ENCODE data around the gene TTYH3.
"Not testable (repeated sequence)": the region's sequence is repeated elsewhere in the genome, so short reads cannot be mapped to it uniquely, and the experiment has no call there.

The TTYH3 gene

GRCh38 chr7:2603044-2603965 is 28.5 kb upstream of the TTYH3 start:
- no peak for DNase-seq

DNA sequence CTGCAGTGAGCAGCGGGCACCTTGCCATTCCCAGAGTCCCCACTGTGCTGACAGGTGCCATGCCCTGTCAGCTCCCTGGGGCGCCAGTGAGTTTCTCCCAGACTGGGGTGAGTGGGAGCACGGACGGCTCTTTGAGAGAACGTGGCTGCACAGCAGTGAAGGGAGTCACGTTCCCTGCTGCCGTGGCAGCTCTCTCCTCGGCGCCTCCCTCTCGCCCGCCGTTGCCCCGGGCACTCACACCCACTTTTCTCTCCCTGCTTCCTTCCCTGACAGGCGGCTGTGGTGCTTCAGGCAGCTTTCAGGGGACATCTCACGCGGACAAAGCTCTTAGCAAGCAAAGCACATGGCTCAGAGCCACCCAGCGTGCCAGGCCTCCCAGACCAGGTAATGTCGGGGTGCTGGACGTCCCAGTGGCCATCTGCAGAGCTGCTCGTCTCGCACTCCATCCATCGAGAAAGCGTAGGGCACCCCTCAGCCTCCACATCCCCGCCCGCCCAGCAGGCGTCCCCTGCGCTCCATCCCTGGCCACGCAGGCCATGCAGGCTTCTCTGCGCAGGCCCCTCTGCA is 27.1 kb upstream of the TTYH3 start:
- DNase-seq, result no peak

GRCh38 chr7:2605608-2606538 is 25.9 kb upstream of the TTYH3 start:
- no peak for DNase-seq

GRCh38 chr7:2606539-2606936 is 25.2 kb upstream of the TTYH3 start:
- no peak for DNase-seq

DNA sequence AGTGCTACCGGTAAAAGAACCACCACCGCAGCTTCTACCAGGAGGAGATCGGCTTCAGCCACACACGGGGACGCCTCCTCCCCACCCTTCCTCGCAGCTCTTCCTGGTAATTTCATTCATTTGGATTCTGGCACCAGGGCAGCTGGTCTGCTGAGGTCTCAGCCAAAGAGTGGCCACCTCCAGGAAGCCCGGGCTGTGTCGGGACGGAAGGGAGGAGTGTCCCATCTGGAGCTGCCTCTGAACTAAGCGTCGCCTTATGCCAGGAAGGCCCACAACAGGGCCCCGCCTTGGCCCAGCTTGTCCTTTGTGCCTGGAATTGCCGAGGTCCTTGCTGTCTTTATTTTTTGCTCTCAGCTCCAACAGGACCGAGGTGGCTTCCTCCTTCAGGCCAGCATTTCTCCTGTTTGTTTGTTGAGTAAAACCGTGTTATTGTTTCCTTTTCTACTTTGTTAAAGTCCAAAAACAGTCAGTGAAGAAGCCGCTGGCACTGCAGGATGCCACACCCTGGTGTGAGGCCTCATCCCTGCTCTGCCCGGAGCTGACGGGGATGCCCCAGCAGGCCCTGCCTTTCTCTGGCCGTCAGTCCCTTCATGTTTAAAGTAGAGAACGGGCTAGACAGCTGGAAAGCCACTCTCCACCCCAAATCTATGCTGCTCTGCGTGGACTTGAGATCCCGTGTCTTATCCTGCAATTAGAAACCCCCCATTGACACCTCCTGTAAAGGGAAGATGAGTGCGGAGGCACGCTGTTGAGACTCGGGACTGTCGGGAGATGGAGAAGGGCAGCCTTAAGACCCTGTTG is 24.5 kb upstream of the TTYH3 start:
- DNase-seq, result no peak

DNA sequence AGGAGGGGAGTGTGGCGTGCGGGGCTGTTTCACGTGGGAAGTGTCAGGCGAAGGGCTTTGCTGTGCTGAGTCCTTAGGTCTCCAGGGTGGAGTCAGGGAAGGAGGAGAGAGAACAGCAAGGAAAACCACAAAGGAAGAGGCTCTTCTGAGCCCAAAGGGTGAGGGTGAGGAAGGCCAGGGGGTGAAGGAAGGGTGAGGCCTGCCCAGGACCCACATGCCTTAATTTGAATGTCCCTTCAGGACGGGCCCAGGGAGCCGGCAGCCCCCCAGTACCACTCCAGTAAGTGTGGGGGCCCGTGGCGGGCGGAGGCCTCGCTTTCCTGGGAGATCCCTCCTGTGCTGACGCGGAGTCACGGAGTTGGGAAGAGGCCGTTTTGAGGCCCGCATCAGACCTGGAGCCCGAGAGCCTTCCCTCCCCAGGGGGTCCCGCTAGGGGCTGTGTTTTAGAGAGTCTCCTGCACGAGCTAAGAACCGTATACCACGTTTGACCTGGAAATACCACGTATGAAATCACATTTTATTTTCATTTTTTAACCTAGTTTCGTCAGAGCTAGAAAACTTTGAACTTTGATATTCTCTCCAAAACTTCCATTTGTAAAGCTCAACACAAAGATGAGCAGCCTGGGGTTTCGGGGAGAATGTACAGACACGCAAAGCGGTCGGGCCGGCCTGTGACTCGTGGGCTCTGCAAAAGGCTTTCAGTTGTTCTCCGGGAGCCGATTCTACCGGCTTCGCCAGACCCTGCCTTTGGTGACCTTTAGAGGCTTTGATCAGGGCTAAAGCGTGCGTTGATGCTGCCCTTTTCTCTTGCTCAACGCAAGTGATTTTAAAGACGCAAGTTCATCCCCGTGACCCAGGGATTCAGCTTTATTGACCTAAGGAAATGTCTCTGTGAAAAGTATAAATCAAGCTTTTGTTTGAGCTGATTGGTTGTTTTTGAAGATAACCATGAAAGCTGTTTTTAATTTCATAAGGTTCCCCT is 23.6 kb upstream of the TTYH3 start:
- no peak for DNase-seq

GRCh38 chr7:2608921-2609411 is 22.8 kb upstream of the TTYH3 start:
- DNase-seq, result no peak

- DNase-seq, result not testable (repeated sequence)
Observed at GRCh38 chr7:2609646-2610045, 22.1 kb upstream of the TTYH3 start.

GRCh38 chr7:2610466-2610865 is 21.3 kb upstream of the TTYH3 start:
- DNase-seq, result no peak

DNA sequence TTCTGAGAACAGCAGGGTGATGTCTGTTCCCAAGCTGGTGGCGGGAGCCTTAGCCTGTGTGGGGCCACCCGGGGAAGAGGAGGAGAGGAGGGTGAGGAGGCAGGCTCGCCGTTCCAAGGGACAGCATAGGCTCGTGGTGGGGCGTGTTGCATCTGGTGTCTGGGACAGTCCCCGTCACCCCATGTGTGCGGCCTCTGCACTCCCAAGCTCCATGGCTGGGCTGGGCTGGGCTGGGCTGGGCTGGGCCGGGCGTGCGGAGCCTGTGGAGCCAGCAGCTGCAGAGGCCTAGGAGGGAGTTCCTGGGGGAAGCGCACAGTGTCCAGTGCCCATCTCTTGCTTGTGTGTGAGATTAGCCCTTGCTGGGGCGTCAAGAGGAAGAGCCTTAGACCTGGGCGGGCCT is 20.9 kb upstream of the TTYH3 start:
- DNase-seq, result no peak

- DNase-seq, result no peak
Observed at GRCh38 chr7:2611401-2611800, 20.4 kb upstream of the TTYH3 start.

DNA sequence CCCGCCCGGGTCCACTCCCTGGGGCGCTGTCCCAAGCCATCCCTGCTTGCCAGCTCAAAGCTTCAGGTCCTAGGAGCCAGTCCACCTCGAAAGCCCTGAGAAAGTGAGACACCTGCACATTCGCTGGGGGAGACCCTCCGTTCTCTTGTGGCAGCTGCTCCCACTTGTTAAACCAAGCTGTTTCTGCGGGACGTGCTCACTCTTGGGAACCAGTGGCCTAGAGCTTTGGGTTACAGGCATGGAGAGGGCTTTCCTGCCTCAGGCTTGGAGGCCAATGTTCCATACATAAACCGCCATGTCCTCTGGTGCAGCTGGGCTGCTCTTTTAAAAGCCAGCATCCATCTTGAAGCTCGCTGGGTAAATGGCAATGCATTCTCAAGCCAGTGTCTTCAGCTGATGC is 19.9 kb upstream of the TTYH3 start:
- DNase-seq, result no peak

DNA sequence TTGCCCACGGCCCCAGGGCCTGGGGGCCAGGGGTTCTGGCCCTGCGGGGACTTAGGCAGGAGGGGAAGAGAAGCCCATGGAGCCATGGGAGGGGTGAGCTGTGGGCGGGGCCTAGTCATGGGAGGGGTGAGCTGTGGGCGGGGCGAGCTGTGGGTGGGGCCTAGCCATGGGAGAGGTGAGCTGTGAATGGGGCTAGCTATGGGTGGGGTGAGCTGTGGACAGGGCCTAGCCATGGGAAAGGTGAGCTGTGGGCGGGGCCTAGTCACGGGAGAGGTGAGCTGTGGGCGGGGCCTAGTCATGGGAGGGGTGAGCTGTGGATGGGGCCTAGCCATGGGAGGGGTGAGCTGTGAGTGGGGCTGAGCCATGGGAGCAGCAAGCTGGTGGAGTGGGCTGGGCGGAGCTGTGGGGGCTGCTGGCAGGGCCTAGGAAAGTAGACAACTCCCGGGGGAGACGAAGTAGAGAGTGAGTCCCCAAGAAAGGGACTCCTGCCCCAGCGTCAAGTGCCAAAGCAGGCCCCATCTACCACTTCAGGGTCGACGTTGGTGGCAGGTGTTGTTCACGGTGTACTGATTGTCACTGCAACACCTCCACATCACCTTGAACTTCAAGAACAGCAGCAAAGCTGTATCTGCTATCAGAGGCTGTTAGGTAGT is 19.2 kb upstream of the TTYH3 start:
- no peak for DNase-seq

DNA sequence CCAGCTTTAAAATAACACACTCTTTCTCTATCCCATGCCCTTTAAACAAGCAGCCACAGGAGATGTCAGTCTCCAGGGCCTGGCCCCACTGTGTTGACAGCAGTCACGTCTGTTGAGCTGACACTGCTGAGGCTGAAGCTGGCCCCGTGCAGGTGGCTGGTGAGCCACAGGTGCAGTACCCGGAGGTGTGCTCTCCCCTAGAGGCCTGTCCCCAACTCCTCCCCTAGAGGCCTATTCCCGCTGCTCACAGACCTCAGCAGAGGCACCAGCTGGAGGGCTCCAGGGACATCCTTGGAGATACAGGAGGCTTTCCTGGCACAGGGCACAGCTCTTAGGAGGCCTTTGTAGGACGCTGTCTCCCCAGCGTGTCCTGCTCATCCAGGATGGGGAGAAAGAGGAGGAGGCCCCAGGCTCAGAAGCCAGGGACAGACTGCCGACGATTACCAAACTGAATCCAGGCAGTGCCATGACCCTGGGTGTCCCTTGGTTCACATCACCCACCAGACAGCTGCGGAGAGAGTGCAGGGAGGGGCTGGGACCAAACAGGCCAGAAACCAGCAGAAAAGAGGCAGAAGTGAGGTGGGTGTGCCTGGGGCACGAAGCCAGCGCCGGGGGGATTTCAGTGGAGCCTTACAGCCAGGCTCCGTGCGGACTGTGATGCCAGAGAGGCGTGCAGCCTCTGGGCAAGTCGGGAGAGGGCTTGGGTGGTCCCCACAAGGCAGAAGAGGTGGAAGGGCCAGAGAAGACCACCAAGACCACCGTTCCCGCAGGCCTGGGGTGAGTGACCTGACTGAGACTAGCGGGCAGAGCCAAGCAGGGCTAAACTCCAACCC is 18.5 kb upstream of the TTYH3 start:
- no peak for DNase-seq

DNA sequence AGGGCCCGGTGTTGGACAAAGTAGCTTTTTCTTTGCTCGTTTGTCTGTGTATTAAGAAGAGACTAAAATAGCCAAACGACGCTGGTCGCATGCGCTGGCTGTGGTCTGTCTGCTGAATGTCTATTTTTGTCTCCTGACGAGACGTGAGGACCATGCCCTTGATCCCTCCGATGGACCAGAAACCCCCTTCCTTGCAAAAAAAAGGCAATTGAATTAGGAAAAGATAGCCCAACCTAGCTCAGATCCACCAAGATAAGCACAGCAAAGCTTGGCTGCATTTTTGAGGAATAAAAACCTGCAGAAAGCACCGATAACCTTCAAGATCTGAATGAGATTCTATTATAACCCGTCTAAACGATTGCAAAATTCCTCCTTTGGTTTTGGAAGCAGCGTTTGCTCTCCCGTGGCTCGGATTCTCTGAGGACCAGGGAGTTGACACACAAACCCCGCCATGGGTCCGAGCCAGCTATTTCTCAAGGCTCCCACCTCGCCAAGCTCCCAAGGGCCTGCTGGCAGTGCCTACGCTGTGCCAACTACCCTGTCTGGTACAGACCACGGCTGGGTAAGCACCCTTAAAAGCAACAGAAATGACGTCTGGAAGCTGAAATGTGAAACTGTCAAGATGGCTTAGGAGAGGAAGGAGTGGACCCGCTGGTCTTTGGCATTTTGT is 17.7 kb upstream of the TTYH3 start:
- no peak for DNase-seq

DNA sequence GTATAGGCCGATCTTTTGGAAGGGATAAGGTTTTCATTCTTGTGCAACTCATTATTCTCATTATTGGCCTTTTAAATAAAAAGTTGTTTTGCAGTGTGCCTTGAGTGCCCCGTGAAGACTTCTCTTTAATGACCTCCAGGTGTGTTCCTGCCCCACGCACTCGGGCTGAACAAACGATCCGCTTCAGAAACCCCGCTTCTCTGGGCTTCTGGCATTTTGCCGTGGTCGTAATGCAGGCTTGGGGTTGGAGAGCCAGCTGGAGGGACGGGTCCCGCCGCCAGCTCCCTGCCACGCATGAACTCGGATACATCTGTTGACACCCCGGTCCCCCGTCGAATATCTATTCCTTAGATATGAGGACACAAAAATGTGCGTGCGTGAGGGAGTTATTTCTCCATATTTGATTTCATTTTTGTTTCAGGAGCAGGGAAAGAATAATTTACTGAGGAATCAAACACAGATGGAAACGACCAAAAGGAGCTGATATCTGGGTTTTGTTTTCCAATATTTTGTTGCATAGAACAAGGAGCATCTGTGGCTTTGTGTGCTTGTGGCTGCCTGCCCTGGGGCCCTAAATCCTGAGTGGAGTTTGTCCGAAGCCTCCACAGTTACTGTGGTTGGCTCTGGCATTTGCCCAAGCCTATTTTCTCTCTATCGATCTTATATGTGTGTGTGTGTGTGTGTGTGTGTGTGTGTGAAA is 17.0 kb upstream of the TTYH3 start:
- DNase-seq, result no peak

GRCh38 chr7:2616387-2617324 is 15.1 kb upstream of the TTYH3 start:
- no peak for DNase-seq
